NCI-H2171 treated with DMSO at 0.1 percent for 48 hours (cell line): Measurements from ENCODE around the gene CD72.
"Not testable (repeated sequence)": the region's sequence is repeated elsewhere in the genome, so short reads cannot be mapped to it uniquely, and the experiment has no call there.

Source experiments
- DNase-seq: peaks from one replicate; lab custom pipeline; 2025; lab: John Stamatoyannopoulos, UW

CD72 gene

GRCh38 chr9:35649431-35650340, 31.5 kb upstream of the CD72 start:
- DNase-seq: no peak

GRCh38 chr9:35646533-35647265, 28.5 kb upstream of the CD72 start:
- DNase-seq: peak; percentile 74

GRCh38 chr9:35646153-35646532, 27.9 kb upstream of the CD72 start:
- no peak for DNase-seq

GRCh38 chr9:35645736-35646135, 27.5 kb upstream of the CD72 start:
- DNase-seq: not testable (repeated sequence)

GRCh38 chr9:35643046-35643445, 24.8 kb upstream of the CD72 start:
- no peak for DNase-seq

- not testable (repeated sequence) for DNase-seq
These were observed 23.3 kb upstream of the CD72 start for GRCh38 chr9:35641478-35641877.

GRCh38 chr9:35640431-35640830, 22.2 kb upstream of the CD72 start:
- not testable (repeated sequence) for DNase-seq

GRCh38 chr9:35639631-35640030, 21.4 kb upstream of the CD72 start:
- DNase-seq: no peak

- DNase-seq: not testable (repeated sequence)
These were observed 21.0 kb upstream of the CD72 start for GRCh38 chr9:35639225-35639624.

GRCh38 chr9:35638751-35639150, 20.5 kb upstream of the CD72 start:
- not testable (repeated sequence) for DNase-seq

- DNase-seq: not testable (repeated sequence)
These were observed 19.3 kb upstream of the CD72 start for GRCh38 chr9:35637427-35637955.

- DNase-seq: not testable (repeated sequence)
These were observed 18.6 kb upstream of the CD72 start for GRCh38 chr9:35636877-35637246.

- no peak for DNase-seq
These were observed 18.1 kb upstream of the CD72 start for GRCh38 chr9:35636135-35636876.

- no peak for DNase-seq
These were observed 17.5 kb upstream of the CD72 start for GRCh38 chr9:35635730-35636129.

- no peak for DNase-seq
These were observed 11.4 kb upstream of the CD72 start for GRCh38 chr9:35629597-35629996.

- no peak for DNase-seq
These were observed 10.3 kb upstream of the CD72 start for GRCh38 chr9:35628389-35628991.

GRCh38 chr9:35627575-35627974, 9.4 kb upstream of the CD72 start:
- no peak for DNase-seq

- peak; percentile 6 for DNase-seq
These were observed 1.6 kb upstream of the CD72 start for GRCh38 chr9:35619800-35620158.

- DNase-seq: no peak
These were observed 914 bp upstream of the CD72 start for GRCh38 chr9:35618854-35619799.

- DNase-seq: no peak
These were observed 665 bp downstream of the CD72 start for GRCh38 chr9:35617548-35617947.
